PC-3 (cell line): Measurements from ENCODE around the gene ACOT8. TPM values are rescaled to one million over a fixed set of nuclear protein-coding genes. Genes with fewer than 3 reads are reported as not detected.

Experiments
- ATAC-seq: fragments of 200-7000 bp; cut with Tn5 transposase; 2 replicates; pipeline ENCODE4 v1.9.1; 2020; ENCODE audit warnings: mild to moderate bottlenecking, moderate library complexity
- BruUV-seq: library from RNA; stranded (reverse); fragments of 400-500 nt; replicated peaks from 2 replicates; lab custom pipeline; 2021; lab: Mats Ljungman, UMichigan
- CTCF ChIA-PET: fragments of 300-600 bp; sonication (Branson Sonifier 250); formaldehyde crosslinking; loops from one replicate; lab custom pipeline; 2022; ENCODE audit warnings: antibody characterized with exemption; lab: Charles Lee
- POLR2A ChIA-PET: fragments of 300-600 bp; sonication (Branson Sonifier 250); formaldehyde crosslinking; loops from one replicate; lab custom pipeline; 2022; ENCODE audit warnings: antibody characterized with exemption; ENCODE audit not compliant: unreplicated experiment; lab: Charles Lee
- DNase-seq: peaks from one replicate; pipeline ENCODE4 v3.0.0-alpha.2; 2015
- H2AFZ ChIP-seq: fragments of 300-600 bp; sonication (generic); 2 replicates; pipeline ENCODE4 v1.6.0; 2016; ENCODE audit warnings: antibody characterized with exemption, low read length
- H3F3A ChIP-seq: fragments of 300-600 bp; sonication (generic); one replicate; pipeline ENCODE4 v1.6.0; 2017; ENCODE audit warnings: antibody characterized with exemption, low read length, control low read depth, mild to moderate bottlenecking; ENCODE audit not compliant: unreplicated experiment
- H3K27ac ChIP-seq: fragments of 300-600 bp; sonication (generic); 2 replicates; pipeline ENCODE4 v1.5.1; 2016; ENCODE audit warnings: mild to moderate bottlenecking, low read length
- H3K27me3 ChIP-seq: fragments of 300-600 bp; sonication (generic); 2 replicates; pipeline ENCODE4 v1.6.1; 2016; ENCODE audit warnings: low read length, mixed read lengths
- H3K36me3 ChIP-seq: fragments of 300-600 bp; sonication (generic); 2 replicates; pipeline ENCODE4 v1.6.1; 2016; ENCODE audit warnings: low read depth, mixed run types, low read length, mixed read lengths
- H3K4me1 ChIP-seq: fragments of 300-600 bp; sonication (generic); 2 replicates; pipeline ENCODE4 v1.5.1; 2016; ENCODE audit warnings: low read length; ENCODE audit not compliant: insufficient read depth
- H3K4me2 ChIP-seq: fragments of 300-600 bp; sonication (generic); 2 replicates; pipeline ENCODE4 v1.6.0; 2016; ENCODE audit warnings: low read length
- H3K4me3 ChIP-seq: fragments of 300-600 bp; sonication (generic); 2 replicates; pipeline ENCODE4 v1.5.1; 2016; ENCODE audit warnings: mild to moderate bottlenecking, low read length, mixed read lengths
- H3K79me2 ChIP-seq: fragments of 300-600 bp; sonication (generic); 2 replicates; pipeline ENCODE4 v1.6.1; 2017; ENCODE audit warnings: low read length, mixed read lengths
- H3K9ac ChIP-seq: fragments of 300-600 bp; sonication (generic); 2 replicates; pipeline ENCODE4 v1.6.0; 2016; ENCODE audit warnings: mild to moderate bottlenecking, low read length
- H3K9me2 ChIP-seq: fragments of 300-600 bp; sonication (generic); replicated peaks from 2 replicates; pipeline ENCODE4 v1.6.1; 2016; ENCODE audit warnings: mixed run types, low read length, mixed read lengths
- H3K9me3 ChIP-seq: fragments of 300-600 bp; sonication (generic); 2 replicates; pipeline ENCODE4 v1.6.1; 2016; ENCODE audit warnings: low read length, mixed read lengths
- H4K20me1 ChIP-seq: fragments of 300-600 bp; sonication (generic); 2 replicates; pipeline ENCODE4 v1.6.1; 2016; ENCODE audit warnings: low read length, mixed read lengths
- EZH2 ChIP-seq: fragments of 300-600 bp; sonication (generic); IDR thresholded peaks from one replicate; pipeline ENCODE4 v1.6.1; 2017; ENCODE audit warnings: antibody characterized with exemption, mild to moderate bottlenecking, low read length; ENCODE audit not compliant: unreplicated experiment
- EZH2phosphoT487 ChIP-seq: fragments of 300-600 bp; sonication (generic); IDR thresholded peaks from 2 replicates; pipeline ENCODE4 v1.6.1; 2018; ENCODE audit warnings: mild to moderate bottlenecking, antibody characterized with exemption, low read length, borderline replicate concordance
- intact Hi-C: fragments of 100-400 bp; cut with micrococcal nuclease; formaldehyde crosslinking; loops from 2 replicates; pipeline ENCODE4 v1.9.0; 2023
- total RNA-seq: library from RNA; depleted of rRNA; stranded (reverse); fragments of >200 nt; gene quantifications from 2 replicates; pipeline ENCODE4 v1.2.3, GENCODE V29; 2014; rRNA removed
- TF ChIP-seq, protein P1 (sequence below): fragments of 300-600 bp; sonication (generic); conservative IDR thresholded peaks from 2 replicates; pipeline ENCODE4 v1.5.1; 2017; ENCODE audit warnings: antibody characterized with exemption, low read depth, mild to moderate bottlenecking, low read length

Gene ACOT8
- total RNA-seq, 1 experiment from 2014 or later: 58.8 TPM

GRCh38 chr20:45796337-45797065 lies 60.7 kb downstream of the ACOT8 start:
- Histone ChIP-seq H3K9ac (no peak overlapping the region), H3K4me3 (no peak overlapping the region), H3K4me1 (peaks cover 14% of the 10 kb centered on the region), H3K4me2 (no peak overlapping the region), H3K9me3 (no peaks in the 10 kb centered on the region), H3K27me3 (no peaks in the 10 kb centered on the region), H2AFZ (no peak overlapping the region), H4K20me1 (no peaks in the 10 kb centered on the region), H3F3A (no peaks in the 10 kb centered on the region), H3K79me2 (peaks cover 30% of the 10 kb centered on the region), H3K27ac (no peak overlapping the region), H3K36me3 (peaks cover 28% of the 10 kb centered on the region), H3K9me2 (no peaks in the 10 kb centered on the region)
- CTCF ChIA-PET: interaction anchor here (0.6 kb wide), 1 partner anchor 172 kb away, joined by 5 read pairs; no protein-coding TSS in a partner anchor
- no peak for ATAC-seq
- intact Hi-C loops: no loop called here
- TF ChIP-seq, protein P1, sequence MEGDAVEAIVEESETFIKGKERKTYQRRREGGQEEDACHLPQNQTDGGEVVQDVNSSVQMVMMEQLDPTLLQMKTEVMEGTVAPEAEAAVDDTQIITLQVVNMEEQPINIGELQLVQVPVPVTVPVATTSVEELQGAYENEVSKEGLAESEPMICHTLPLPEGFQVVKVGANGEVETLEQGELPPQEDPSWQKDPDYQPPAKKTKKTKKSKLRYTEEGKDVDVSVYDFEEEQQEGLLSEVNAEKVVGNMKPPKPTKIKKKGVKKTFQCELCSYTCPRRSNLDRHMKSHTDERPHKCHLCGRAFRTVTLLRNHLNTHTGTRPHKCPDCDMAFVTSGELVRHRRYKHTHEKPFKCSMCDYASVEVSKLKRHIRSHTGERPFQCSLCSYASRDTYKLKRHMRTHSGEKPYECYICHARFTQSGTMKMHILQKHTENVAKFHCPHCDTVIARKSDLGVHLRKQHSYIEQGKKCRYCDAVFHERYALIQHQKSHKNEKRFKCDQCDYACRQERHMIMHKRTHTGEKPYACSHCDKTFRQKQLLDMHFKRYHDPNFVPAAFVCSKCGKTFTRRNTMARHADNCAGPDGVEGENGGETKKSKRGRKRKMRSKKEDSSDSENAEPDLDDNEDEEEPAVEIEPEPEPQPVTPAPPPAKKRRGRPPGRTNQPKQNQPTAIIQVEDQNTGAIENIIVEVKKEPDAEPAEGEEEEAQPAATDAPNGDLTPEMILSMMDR: no peak
- DNase-seq: no peak
- no TSS peak for BruUV-seq
- POLR2A ChIA-PET: interaction anchor here (0.6 kb wide), 2 partner anchors 55 to 69 kb away, joined by 6 read pairs; no protein-coding TSS in a partner anchor

GRCh38 chr20:45792317-45793118 lies 64.7 kb downstream of the ACOT8 start:
- intact Hi-C loops: no loop called here
- no peaks in the 10 kb centered on the region for H3K9me2 ChIP-seq
- H3K4me1 ChIP-seq: peaks cover 25% of the 10 kb centered on the region
- no peaks in the 10 kb centered on the region for H4K20me1 ChIP-seq
- H3K9ac ChIP-seq: peak overlapping the region; percentile 98
- H3K27ac ChIP-seq: peak overlapping the region; percentile 92
- peak overlapping the region; percentile 90 for H3K4me2 ChIP-seq
- DNase-seq (no peak), ATAC-seq (no peak; the same call in 1 of the 2 replicates)
- no peaks in the 10 kb centered on the region for H3K27me3 ChIP-seq
- BruUV-seq: TSS peak; percentile 74
- H3F3A ChIP-seq: no peaks in the 10 kb centered on the region
- ChIA-PET POLR2A (interaction anchor here (0.6 to 1.0 kb wide), 3 partner anchors 9 to 165 kb away, joined by 3 to 12 read pairs (median 3); no protein-coding TSS in a partner anchor), CTCF (no interaction called here)
- no peaks in the 10 kb centered on the region for H3K9me3 ChIP-seq
- H2AFZ ChIP-seq: peak overlapping the region; percentile 81
- H3K79me2 ChIP-seq: peaks cover 31% of the 10 kb centered on the region
- peak overlapping the region; percentile 96 for H3K4me3 ChIP-seq
- H3K36me3 ChIP-seq: peaks cover 22% of the 10 kb centered on the region
- TF ChIP-seq, protein P1: no peak
- TF ChIP-seq EZH2: no peak
- no peak for TF ChIP-seq EZH2phosphoT487

Other genes starting within 250 kb of the ACOT8 start
- gene WFDC10A, start 227.7 kb downstream of the ACOT8 start, total RNA-seq: not detected in 2 replicates
- not detected in 2 replicates for gene WFDC9, start 226.1 kb downstream of the ACOT8 start, total RNA-seq
- gene WFDC11, start 187.2 kb downstream of the ACOT8 start, total RNA-seq: not detected in 2 replicates
- not detected in 2 replicates for gene WFDC13, start 155.4 kb downstream of the ACOT8 start, total RNA-seq
- gene WFDC10B, start 152.4 kb downstream of the ACOT8 start, total RNA-seq: not detected in 2 replicates
- not detected in 2 replicates for gene SPINT4, start 135.0 kb downstream of the ACOT8 start, total RNA-seq
- gene WFDC3, start 65.5 kb downstream of the ACOT8 start, total RNA-seq: 3.0 and 6.0 TPM in 2 replicates
- gene DNTTIP1, start 65.4 kb downstream of the ACOT8 start, total RNA-seq: 187 and 194 TPM in 2 replicates
- gene UBE2C, start 44.7 kb downstream of the ACOT8 start, total RNA-seq: 251 and 304 TPM in 2 replicates
- gene TNNC2, start 30.1 kb downstream of the ACOT8 start, total RNA-seq: not detected in 2 replicates
- 90.1 and 108 TPM in 2 replicates for gene SNX21, start 23.6 kb downstream of the ACOT8 start, total RNA-seq
- gene ZSWIM3, start 222 bp upstream of the ACOT8 start, total RNA-seq: 2.1 and 4.2 TPM in 2 replicates
- 9.4 and 16.3 TPM in 2 replicates for gene ZSWIM1, start 23.8 kb upstream of the ACOT8 start, total RNA-seq
- 0.40 and 0.46 TPM in 2 replicates for gene SPATA25, start 30.2 kb upstream of the ACOT8 start, total RNA-seq
- 2.3 and 3.7 TPM in 2 replicates for gene NEURL2, start 33.8 kb upstream of the ACOT8 start, total RNA-seq
- 98.0 and 129 TPM in 2 replicates for gene CTSA, start 33.9 kb upstream of the ACOT8 start, total RNA-seq
- 56.6 and 61.5 TPM in 2 replicates for gene PLTP, start 54.8 kb upstream of the ACOT8 start, total RNA-seq
- gene PCIF1, start 77.3 kb upstream of the ACOT8 start, total RNA-seq: 18.4 and 20.2 TPM in 2 replicates
- 32.2 and 36.9 TPM in 2 replicates for gene ZNF335, start 114.8 kb upstream of the ACOT8 start, total RNA-seq
- 0.77 and 1.0 TPM in 2 replicates for gene MMP9, start 151.5 kb upstream of the ACOT8 start, total RNA-seq
- 2.4 TPM in 1 of 2 replicates, not detected in the other for gene SLC12A5, start 171.8 kb upstream of the ACOT8 start, total RNA-seq
- gene NCOA5, start 232.6 kb upstream of the ACOT8 start, total RNA-seq: 26.9 and 32.1 TPM in 2 replicates